Upper lobe of right lung (tissue), 1 donor: ENCODE data around the gene GALNT16. TPM values are rescaled to one million over a fixed set of nuclear protein-coding genes. Genes with fewer than 3 reads are reported as not detected.

ENCODE experiments used
- ATAC-seq: fragments of 200-7000 bp; cut with Tn5 transposase; one replicate; pipeline ENCODE4 v1.9.1; 2020; ENCODE audit warnings: mild to moderate bottlenecking, moderate library complexity
- DNase-seq: peaks from one replicate; pipeline ENCODE4 v3.0.0-alpha.2; 2020
- H3K27ac ChIP-seq: fragments of 200-600 bp; one replicate; pipeline ENCODE4 v1.8.0; 2022
- H3K27me3 ChIP-seq: fragments of 200-600 bp; one replicate; pipeline ENCODE4 v1.8.0; 2022; ENCODE audit warnings: mild to moderate bottlenecking
- H3K36me3 ChIP-seq: fragments of 200-600 bp; one replicate; pipeline ENCODE4 v1.8.0; 2022
- H3K4me1 ChIP-seq: fragments of 200-600 bp; one replicate; pipeline ENCODE4 v1.8.0; 2022
- H3K4me3 ChIP-seq: fragments of 200-600 bp; one replicate; pipeline ENCODE4 v1.8.0; 2022; ENCODE audit warnings: mild to moderate bottlenecking
- H3K9me3 ChIP-seq: fragments of 200-600 bp; one replicate; pipeline ENCODE4 v1.8.0; 2022
- intact Hi-C: fragments of 100-400 bp; cut with DNase I; formaldehyde crosslinking; loops from one replicate; pipeline ENCODE4 v1.11.0; 2022
- total RNA-seq: library from RNA; stranded (reverse); fragmentation: NEBNext Ultra II Directional; extraction: Animal tissue kit (Norgen Biotek cat#: 25700); gene quantifications from one replicate; pipeline ENCODE4 v1.2.1, GENCODE V29; 2021
- TF ChIP-seq, protein P1 (sequence below): fragments of 200-600 bp; IDR thresholded peaks from one replicate; pipeline ENCODE4 v1.8.0; 2022; ENCODE audit warnings: antibody characterized with exemption
- donor health status: DM: no; HTN: yes; CAD: no; lungs with severe emphysema.

The GALNT16 gene
- total RNA-seq, 1 donor from 2014 or later = 3.0 TPM

GRCh38 chr14:69373104-69373503 lies 113.1 kb downstream of the GALNT16 start:
- intact Hi-C loops = no loop called here

DNA sequence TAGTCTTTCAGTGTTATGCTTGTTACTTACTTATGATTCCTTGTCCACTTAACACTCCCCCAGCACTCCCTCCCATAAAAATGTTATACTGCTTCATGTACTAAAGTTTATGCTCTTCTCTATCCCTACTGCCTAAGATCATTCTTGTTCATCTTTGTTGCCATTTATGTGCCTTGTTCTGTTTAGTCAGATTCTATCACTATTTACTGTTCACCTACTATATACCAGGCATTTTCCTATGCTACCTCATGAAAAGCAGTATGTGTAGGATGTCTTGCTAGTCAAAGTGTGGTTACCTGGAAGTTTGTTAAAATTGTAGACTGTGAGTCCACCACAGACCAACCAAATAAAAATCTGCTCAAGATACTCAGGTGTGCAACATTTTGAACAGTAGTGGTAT lies 114.3 kb downstream of the GALNT16 start:
- no peaks in the 10 kb centered on the region for H3K27me3 ChIP-seq
- no peak for ATAC-seq
- no peaks in the 10 kb centered on the region for H3K4me1 ChIP-seq
- no peak overlapping the region for H3K27ac ChIP-seq
- intact Hi-C loops = no loop called here
- H3K36me3 ChIP-seq = peaks cover 18% of the 10 kb centered on the region
- TF ChIP-seq, protein P1, sequence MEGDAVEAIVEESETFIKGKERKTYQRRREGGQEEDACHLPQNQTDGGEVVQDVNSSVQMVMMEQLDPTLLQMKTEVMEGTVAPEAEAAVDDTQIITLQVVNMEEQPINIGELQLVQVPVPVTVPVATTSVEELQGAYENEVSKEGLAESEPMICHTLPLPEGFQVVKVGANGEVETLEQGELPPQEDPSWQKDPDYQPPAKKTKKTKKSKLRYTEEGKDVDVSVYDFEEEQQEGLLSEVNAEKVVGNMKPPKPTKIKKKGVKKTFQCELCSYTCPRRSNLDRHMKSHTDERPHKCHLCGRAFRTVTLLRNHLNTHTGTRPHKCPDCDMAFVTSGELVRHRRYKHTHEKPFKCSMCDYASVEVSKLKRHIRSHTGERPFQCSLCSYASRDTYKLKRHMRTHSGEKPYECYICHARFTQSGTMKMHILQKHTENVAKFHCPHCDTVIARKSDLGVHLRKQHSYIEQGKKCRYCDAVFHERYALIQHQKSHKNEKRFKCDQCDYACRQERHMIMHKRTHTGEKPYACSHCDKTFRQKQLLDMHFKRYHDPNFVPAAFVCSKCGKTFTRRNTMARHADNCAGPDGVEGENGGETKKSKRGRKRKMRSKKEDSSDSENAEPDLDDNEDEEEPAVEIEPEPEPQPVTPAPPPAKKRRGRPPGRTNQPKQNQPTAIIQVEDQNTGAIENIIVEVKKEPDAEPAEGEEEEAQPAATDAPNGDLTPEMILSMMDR = no peak
- no peak for DNase-seq
- no peaks in the 10 kb centered on the region for H3K9me3 ChIP-seq
- H3K4me3 ChIP-seq = no peak overlapping the region

More at GRCh38 chr14:69373104-69373503, 113.1 kb downstream of the GALNT16 start:
- Histone ChIP-seq H3K27ac (no peak overlapping the region), H3K4me1 (no peaks in the 10 kb centered on the region), H3K27me3 (no peaks in the 10 kb centered on the region), H3K36me3 (peaks cover 13% of the 10 kb centered on the region), H3K4me3 (no peak overlapping the region), H3K9me3 (no peaks in the 10 kb centered on the region)
- no peak for DNase-seq
- no peak for ATAC-seq
- TF ChIP-seq, protein P1 = no peak

GRCh38 chr14:69375182-69375581 lies 115.2 kb downstream of the GALNT16 start:
- Histone ChIP-seq H3K4me1 (no peaks in the 10 kb centered on the region), H3K36me3 (peaks cover 26% of the 10 kb centered on the region)
- TF ChIP-seq, protein P1 = no peak

DNA sequence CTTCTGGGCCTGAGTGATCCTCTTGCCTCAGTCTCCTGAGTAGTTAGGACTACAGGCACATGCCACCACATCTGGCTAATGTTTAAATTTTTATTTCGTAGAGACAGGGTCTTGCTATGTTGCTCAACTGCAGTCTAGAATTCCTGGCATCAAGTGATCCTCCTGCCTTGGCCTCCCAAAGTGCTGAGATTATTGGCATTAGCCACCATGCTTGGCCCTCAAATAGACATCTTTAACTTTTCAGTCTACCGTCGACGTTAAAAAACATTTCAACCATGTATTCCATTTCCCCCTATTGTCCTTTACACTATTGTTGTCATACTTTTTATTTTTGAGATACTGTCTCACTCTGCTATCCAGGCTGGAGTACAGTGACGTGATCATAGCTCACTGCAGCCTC lies 115.8 kb downstream of the GALNT16 start:
- intact Hi-C loops = no loop called here
- Histone ChIP-seq H3K27ac (no peak overlapping the region), H3K36me3 (peaks cover 30% of the 10 kb centered on the region), H3K27me3 (no peaks in the 10 kb centered on the region), H3K9me3 (no peaks in the 10 kb centered on the region), H3K4me1 (no peaks in the 10 kb centered on the region), H3K4me3 (no peak overlapping the region)
- TF ChIP-seq, protein P1 = no peak
- ATAC-seq (no peak), DNase-seq (no peak)

More at GRCh38 chr14:69375182-69375581, 115.2 kb downstream of the GALNT16 start:
- ATAC-seq = no peak
- Histone ChIP-seq H3K4me3 (no peak overlapping the region), H3K27ac (no peak overlapping the region), H3K27me3 (no peaks in the 10 kb centered on the region), H3K9me3 (no peaks in the 10 kb centered on the region)
- no peak for DNase-seq
- intact Hi-C loops = no loop called here

GRCh38 chr14:69376439-69376838 lies 116.5 kb downstream of the GALNT16 start:
- no peaks in the 10 kb centered on the region for H3K27me3 ChIP-seq
- H3K27ac ChIP-seq = no peak overlapping the region
- ATAC-seq = peak; percentile 74
- intact Hi-C loops = no loop called here
- no peaks in the 10 kb centered on the region for H3K4me1 ChIP-seq
- no peak overlapping the region for H3K4me3 ChIP-seq
- H3K36me3 ChIP-seq = peaks cover 30% of the 10 kb centered on the region
- H3K9me3 ChIP-seq = no peaks in the 10 kb centered on the region
- DNase-seq = no peak
- TF ChIP-seq, protein P1 = no peak

GRCh38 chr14:69378274-69378673 lies 118.3 kb downstream of the GALNT16 start:
- no peak overlapping the region for H3K27ac ChIP-seq
- intact Hi-C loops = no loop called here
- H3K27me3 ChIP-seq = no peaks in the 10 kb centered on the region
- no peak for DNase-seq
- ATAC-seq = no peak
- no peaks in the 10 kb centered on the region for H3K9me3 ChIP-seq
- peaks cover 30% of the 10 kb centered on the region for H3K36me3 ChIP-seq
- TF ChIP-seq, protein P1 = no peak
- no peaks in the 10 kb centered on the region for H3K4me1 ChIP-seq
- no peak overlapping the region for H3K4me3 ChIP-seq
